Measurements from ENCODE around the gene TNXB.

The TNXB gene

GRCh38 chr6:32087574-32088486, 21.3 kb downstream of the TNXB start:
- no peak for FAIRE-seq
- no peak for DNase-seq (ENCODE audit: low spot score)

- DNase-seq (ENCODE audit: low spot score) (peak; percentile 80), FAIRE-seq (no peak)
These were observed 22.2 kb downstream of the TNXB start for GRCh38 chr6:32086661-32087573.

- FAIRE-seq (no peak), DNase-seq (ENCODE audit: low spot score) (no peak)
These were observed 23.2 kb downstream of the TNXB start for GRCh38 chr6:32085759-32086459.

GRCh38 chr6:32084780-32085179, 24.4 kb downstream of the TNXB start:
- DNase-seq (ENCODE audit: low spot score): no peak
- FAIRE-seq: no peak

- no peak for DNase-seq (ENCODE audit: low spot score)
- FAIRE-seq: no peak
These were observed 25.0 kb downstream of the TNXB start for GRCh38 chr6:32083812-32084768.

- no peak for FAIRE-seq
- peak; percentile 63 for DNase-seq (ENCODE audit: low spot score)
These were observed 26.2 kb downstream of the TNXB start for GRCh38 chr6:32082935-32083334.

- DNase-seq (ENCODE audit: low spot score): no peak
- FAIRE-seq: no peak
These were observed 26.7 kb downstream of the TNXB start for GRCh38 chr6:32082478-32082877.

- no peak for FAIRE-seq
- DNase-seq (ENCODE audit: low spot score): peak; percentile 96
These were observed 27.8 kb downstream of the TNXB start for GRCh38 chr6:32081168-32081990.

GRCh38 chr6:32079566-32080290, 29.4 kb downstream of the TNXB start:
- DNase-seq (ENCODE audit: low spot score) (no peak), FAIRE-seq (no peak)

GRCh38 chr6:32076321-32076809, 32.8 kb downstream of the TNXB start:
- no peak for FAIRE-seq

GRCh38 chr6:32075781-32076180, 33.4 kb downstream of the TNXB start:
- no peak for FAIRE-seq
- DNase-seq (ENCODE audit: low spot score): no peak

More at GRCh38 chr6:32076321-32076809, 32.8 kb downstream of the TNXB start:
- DNase-seq (ENCODE audit: low spot score): peak; percentile 69

GRCh38 chr6:32074996-32075532, 34.1 kb downstream of the TNXB start:
- no peak for DNase-seq (ENCODE audit: low spot score)
- no peak for FAIRE-seq

- no peak for FAIRE-seq
- no peak for DNase-seq (ENCODE audit: low spot score)
These were observed 35.5 kb downstream of the TNXB start for GRCh38 chr6:32073613-32074012.

- DNase-seq (ENCODE audit: low spot score): no peak
- FAIRE-seq: no peak
These were observed 36.0 kb downstream of the TNXB start for GRCh38 chr6:32073101-32073500.

- FAIRE-seq: no peak
- no peak for DNase-seq (ENCODE audit: low spot score)
These were observed 38.2 kb downstream of the TNXB start for GRCh38 chr6:32070814-32071543.

GRCh38 chr6:32069878-32070515, 39.1 kb downstream of the TNXB start:
- FAIRE-seq (no peak), DNase-seq (ENCODE audit: low spot score) (no peak)

GRCh38 chr6:32069460-32069859, 39.7 kb downstream of the TNXB start:
- FAIRE-seq (no peak), DNase-seq (ENCODE audit: low spot score) (no peak)

Data from urothelium cell line (cell line).